ENCODE data around the gene SRSF7.
"Not testable (repeated sequence)": the region's sequence is repeated elsewhere in the genome, so short reads cannot be mapped to it uniquely, and the experiment has no call there.

Gene SRSF7

GRCh38 chr2:38737925-38738324 lies 13.2 kb downstream of the SRSF7 start:
- ChIA-PET POLR2A (interaction anchor here (1.6 kb wide), 1 partner anchor 13 kb away, joined by 11 read pairs; the partner anchor contains the start of gene SRSF7), CTCF (interaction anchor here (1.3 kb wide), 1 partner anchor 202 kb away, joined by 3 read pairs; no protein-coding TSS in a partner anchor)
- H3K4me3 ChIP-seq (ENCODE audit: low read depth, low read length) = no peak overlapping the region
- H3K9me3 ChIP-seq (ENCODE audit: control insufficient read depth, insufficient read depth, low read depth, low read length) = no peaks in the 10 kb centered on the region
- no peak overlapping the region for H3K27ac ChIP-seq (ENCODE audit: extremely low read depth, low read depth, low read length)
- peaks cover 34 to 51% of the 10 kb centered on the region in 2 experiments; a peak in 2 of 3 replicates for H3K36me3 ChIP-seq (ENCODE audit: control insufficient read depth in 2 of 2, insufficient read depth in 1 of 2, low read length in 2 of 2)
- TF ChIP-seq, protein P1, sequence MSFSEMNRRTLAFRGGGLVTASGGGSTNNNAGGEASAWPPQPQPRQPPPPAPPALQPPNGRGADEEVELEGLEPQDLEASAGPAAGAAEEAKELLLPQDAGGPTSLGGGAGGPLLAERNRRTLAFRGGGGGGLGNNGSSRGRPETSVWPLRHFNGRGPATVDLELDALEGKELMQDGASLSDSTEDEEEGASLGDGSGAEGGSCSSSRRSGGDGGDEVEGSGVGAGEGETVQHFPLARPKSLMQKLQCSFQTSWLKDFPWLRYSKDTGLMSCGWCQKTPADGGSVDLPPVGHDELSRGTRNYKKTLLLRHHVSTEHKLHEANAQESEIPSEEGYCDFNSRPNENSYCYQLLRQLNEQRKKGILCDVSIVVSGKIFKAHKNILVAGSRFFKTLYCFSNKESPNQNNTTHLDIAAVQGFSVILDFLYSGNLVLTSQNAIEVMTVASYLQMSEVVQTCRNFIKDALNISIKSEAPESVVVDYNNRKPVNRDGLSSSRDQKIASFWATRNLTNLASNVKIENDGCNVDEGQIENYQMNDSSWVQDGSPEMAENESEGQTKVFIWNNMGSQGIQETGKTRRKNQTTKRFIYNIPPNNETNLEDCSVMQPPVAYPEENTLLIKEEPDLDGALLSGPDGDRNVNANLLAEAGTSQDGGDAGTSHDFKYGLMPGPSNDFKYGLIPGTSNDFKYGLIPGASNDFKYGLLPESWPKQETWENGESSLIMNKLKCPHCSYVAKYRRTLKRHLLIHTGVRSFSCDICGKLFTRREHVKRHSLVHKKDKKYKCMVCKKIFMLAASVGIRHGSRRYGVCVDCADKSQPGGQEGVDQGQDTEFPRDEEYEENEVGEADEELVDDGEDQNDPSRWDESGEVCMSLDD (tag by site-specific recombination; IDR thresholded peaks at IDR 0.05) = no peak
- 0 out of 2 replicates have a peak, but pooled peaks have one; percentile 24 for TF ChIP-seq ZNF600 (tag by site-specific recombination; IDR thresholded peaks at IDR 0.05)
- no peaks in the 10 kb centered on the region for H3K4me1 ChIP-seq (ENCODE audit: control insufficient read depth, insufficient read depth, low read length)

DNA sequence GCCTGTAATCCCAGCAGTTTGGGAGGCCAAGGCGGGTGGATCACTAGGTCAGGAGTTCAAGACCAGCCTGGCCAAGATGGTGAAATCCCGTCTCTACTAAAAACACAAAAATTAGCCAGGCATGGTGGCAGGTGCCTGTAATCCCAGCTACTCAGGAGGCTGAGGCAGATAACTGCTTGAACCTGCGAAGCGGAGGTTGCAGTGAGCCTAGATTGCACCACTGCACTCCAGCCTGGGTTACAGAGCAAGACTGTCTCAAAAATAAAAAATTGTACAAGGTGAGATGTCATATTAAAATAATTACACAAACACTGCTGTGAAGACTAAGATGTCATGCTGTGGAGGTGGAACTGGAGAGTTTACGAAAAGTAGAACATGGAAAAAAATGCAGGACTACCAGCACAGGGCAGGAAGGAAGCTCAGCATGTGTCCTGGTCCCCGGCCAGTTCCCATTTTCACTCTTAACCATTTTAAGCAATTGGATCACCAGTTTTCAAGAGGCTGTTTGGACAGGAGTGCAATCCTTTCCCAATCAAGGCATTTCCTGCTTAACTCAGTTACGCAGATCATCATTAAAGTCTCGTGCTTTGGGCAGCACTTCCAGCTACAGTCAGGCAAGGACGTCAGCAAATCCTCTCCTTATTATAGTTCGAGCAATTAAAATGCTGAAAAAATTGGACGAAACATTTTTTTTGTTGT lies 14.0 kb downstream of the SRSF7 start:
- peaks cover 27 to 47% of the 10 kb centered on the region in 2 experiments; a peak in 2 of 3 replicates for H3K36me3 ChIP-seq (ENCODE audit: control insufficient read depth in 2 of 2, insufficient read depth in 1 of 2, low read length in 2 of 2)
- TF ChIP-seq OSR2 (tag by site-specific recombination; IDR thresholded peaks at IDR 0.05) (peak; percentile 38; the same call in 1 of the 2 replicates), WT1 (tag by site-specific recombination; IDR thresholded peaks at IDR 0.05) (peak; percentile 69; the same call in 1 of the 2 replicates), ZFP69B (tag by site-specific recombination; IDR thresholded peaks at IDR 0.05) (0 out of 2 replicates have a peak, but pooled peaks have one; percentile 41), TRIM28 (IDR thresholded peaks at IDR 0.05; ENCODE audit: borderline replicate concordance, low read length) (peak; percentile 19; the same call in 1 of the 2 replicates), ZNF558 (tag by site-specific recombination; IDR thresholded peaks at IDR 0.05) (0 out of 2 replicates have a peak, but pooled peaks have one; percentile 56), ZBTB44 (tag by site-specific recombination; IDR thresholded peaks at IDR 0.05) (peak; percentile 30; the same call in 1 of the 2 replicates), ZIC2 (tag by site-specific recombination; IDR thresholded peaks at IDR 0.05) (peak; percentile 65), PRDM6 (tag by site-specific recombination; IDR thresholded peaks at IDR 0.05) (peak; percentile 65), ZNF660 (tag by site-specific recombination; IDR thresholded peaks at IDR 0.05) (0 out of 2 replicates have a peak, but pooled peaks have one; percentile 57)
- TF ChIP-seq, protein P2, sequence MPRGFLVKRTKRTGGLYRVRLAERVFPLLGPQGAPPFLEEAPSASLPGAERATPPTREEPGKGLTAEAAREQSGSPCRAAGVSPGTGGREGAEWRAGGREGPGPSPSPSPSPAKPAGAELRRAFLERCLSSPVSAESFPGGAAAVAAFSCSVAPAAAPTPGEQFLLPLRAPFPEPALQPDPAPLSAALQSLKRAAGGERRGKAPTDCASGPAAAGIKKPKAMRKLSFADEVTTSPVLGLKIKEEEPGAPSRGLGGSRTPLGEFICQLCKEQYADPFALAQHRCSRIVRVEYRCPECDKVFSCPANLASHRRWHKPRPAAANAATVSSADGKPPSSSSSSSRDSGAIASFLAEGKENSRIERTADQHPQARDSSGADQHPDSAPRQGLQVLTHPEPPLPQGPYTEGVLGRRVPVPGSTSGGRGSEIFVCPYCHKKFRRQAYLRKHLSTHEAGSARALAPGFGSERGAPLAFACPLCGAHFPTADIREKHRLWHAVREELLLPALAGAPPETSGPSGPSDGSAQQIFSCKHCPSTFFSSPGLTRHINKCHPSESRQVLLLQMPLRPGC (tag by site-specific recombination; IDR thresholded peaks at IDR 0.05) = peak; percentile 54; the same call in 1 of the 2 replicates
- H3K4me3 ChIP-seq (ENCODE audit: low read depth, low read length); H3K4me1 ChIP-seq (ENCODE audit: control insufficient read depth, insufficient read depth, low read length); H3K27ac ChIP-seq (ENCODE audit: extremely low read depth, low read depth, low read length); H3K9me3 ChIP-seq (ENCODE audit: control insufficient read depth, insufficient read depth, low read depth, low read length): not testable (repeated sequence)
- CTCF ChIA-PET = interaction anchor here (1.5 kb wide), 1 partner anchor 155 kb away, joined by 9 read pairs; no protein-coding TSS in a partner anchor
- POLR2A ChIA-PET = interaction anchor here (1.6 kb wide), 1 partner anchor 14 kb away, joined by 11 read pairs; the partner anchor contains the start of gene SRSF7

Data from HEK293 (cell line).